ENCODE data around the gene STUB1.

DNA sequence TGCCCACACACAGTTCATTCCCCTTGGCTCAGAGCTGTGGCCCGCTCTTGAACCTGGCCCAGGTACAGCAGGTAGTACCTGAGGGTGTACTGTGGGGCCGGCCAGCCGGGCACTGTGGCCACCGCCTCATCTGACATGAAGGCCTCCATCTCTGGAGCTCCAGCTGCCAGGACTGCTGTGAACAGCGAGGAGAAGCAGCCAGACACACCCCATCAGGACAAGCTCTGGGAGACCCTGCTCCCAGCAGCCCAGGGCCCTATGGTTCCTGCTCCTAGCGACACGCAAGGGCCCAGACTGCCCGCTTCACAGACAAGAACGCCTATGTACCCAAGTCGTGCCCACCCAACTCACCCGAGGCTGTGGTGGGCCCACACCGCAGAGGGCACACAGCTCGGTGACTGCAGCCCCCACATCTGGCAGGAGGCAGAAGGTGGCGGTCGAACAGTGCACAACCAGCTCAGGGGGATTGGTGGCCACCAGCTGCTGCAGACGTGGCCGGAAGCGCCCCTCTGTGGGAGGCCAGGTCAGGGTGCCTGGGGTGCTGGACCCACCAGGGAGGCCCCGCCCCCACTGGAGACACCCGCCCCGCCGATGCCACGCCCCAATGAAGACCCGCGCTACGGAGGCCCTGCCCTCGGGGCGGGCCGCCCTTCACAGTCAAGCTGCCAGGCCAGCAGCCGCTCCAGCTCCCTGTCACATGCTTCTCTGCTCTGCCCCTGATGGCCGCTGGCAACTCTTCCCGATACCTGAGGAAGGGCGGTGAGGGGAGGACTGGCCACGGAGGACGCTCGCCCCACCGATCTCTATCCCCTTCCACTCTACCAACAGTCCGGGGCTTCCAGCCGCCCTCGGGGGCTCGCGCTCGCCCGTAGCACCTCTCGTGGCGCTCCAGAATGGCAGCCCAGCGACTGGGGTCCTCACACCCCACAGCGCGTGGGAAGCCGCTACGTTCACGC is 1.1 kb upstream of the STUB1 start:
- TF ChIP-seq, protein P1, sequence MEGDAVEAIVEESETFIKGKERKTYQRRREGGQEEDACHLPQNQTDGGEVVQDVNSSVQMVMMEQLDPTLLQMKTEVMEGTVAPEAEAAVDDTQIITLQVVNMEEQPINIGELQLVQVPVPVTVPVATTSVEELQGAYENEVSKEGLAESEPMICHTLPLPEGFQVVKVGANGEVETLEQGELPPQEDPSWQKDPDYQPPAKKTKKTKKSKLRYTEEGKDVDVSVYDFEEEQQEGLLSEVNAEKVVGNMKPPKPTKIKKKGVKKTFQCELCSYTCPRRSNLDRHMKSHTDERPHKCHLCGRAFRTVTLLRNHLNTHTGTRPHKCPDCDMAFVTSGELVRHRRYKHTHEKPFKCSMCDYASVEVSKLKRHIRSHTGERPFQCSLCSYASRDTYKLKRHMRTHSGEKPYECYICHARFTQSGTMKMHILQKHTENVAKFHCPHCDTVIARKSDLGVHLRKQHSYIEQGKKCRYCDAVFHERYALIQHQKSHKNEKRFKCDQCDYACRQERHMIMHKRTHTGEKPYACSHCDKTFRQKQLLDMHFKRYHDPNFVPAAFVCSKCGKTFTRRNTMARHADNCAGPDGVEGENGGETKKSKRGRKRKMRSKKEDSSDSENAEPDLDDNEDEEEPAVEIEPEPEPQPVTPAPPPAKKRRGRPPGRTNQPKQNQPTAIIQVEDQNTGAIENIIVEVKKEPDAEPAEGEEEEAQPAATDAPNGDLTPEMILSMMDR (IDR thresholded peaks at IDR 0.05): no peak
- TF ChIP-seq POLR2A (IDR thresholded peaks at IDR 0.05): peak in 2 of 3 donors; percentile 39 to 45
